ENCODE data around the gene TSPAN13.
A peak's percentile ranks its signal among the peaks of the same experiment; 100 is the strongest.

Gene TSPAN13

DNA sequence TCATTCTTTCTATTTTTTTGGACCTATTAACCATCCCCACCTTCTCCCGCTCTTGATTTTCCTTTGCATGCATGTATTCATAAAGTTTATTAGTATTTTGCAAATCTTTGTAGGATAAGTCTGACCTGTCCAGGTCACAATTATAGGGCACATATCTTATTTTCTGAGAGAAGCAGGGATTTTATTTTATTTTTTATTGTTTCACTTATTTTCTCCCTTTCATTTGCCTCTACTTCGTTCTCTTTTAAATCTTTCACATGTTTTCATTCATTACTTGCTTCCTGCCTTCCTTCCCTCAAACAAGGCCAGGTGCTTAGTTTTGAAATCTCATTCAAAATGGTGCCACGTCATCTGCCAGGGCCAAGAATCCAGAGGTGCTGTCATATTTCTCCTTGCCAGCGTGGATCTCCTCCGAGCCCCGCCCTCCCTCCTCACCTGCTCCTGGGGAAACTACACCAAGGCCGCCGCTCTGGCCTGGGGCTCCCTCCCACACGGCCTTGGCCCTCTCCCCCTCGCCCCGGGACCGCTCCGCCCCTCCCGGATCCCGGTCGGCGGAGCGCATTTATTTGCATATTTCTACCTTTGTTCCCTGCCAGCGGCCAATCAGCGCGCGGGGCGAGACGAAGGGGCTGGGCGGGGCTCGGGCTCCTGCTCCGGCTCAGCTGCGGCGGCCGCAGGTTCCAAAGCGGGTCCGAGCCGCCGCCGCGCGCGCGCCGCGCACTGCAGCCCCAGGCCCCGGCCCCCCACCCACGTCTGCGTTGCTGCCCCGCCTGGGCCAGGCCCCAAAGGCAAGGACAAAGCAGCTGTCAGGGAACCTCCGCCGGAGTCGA is at the start of gene TSPAN13:
TSPAN13 (plus strand) TSS at position 654 of the 830 bp plus-strand sequence. CDS start 213 bp downstream, outside the sequence.
- DNase-seq = peak in 56 of 58 donors; percentile 8 to 86 (median 58)

DNA sequence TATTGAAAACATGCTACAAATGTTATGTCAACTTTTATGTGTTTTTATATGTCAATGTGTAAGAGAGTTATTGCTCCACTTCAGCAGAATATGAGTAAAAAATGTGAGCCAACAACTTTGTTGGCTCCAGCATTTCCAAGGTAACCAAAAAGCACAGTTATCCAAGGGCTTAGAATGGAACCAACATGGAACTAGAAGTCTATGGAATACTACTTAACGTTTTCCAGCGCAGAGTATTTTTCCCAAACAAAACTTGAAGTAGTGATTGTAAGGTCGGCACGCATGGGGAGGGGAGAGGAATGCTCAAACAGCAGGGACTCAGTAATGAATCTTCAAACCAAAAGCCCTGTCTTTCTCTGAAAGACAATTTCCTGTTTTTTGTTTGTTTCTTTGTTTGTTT is 45.0 kb upstream of the TSPAN13 start:
- DNase-seq = no peak

DNA sequence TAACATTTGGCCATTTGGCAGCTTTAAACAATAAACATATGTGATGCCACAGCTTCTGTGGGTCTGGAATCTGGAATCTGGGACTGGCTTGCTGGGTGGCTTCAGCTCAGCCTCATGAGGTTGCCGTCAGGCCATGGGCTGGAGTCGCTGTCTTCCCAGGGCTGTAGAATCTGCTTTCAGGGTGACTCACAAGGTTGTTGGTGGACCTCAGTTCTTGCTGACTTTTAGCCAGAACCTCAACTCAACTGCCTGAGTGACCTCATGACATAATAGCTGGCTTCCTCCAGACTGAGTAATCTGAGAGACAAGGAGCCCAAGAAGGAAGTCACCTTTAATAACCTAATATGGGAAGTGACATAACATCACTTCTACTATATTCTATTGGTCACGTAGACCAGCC is 44.6 kb upstream of the TSPAN13 start:
- DNase-seq = no peak

DNA sequence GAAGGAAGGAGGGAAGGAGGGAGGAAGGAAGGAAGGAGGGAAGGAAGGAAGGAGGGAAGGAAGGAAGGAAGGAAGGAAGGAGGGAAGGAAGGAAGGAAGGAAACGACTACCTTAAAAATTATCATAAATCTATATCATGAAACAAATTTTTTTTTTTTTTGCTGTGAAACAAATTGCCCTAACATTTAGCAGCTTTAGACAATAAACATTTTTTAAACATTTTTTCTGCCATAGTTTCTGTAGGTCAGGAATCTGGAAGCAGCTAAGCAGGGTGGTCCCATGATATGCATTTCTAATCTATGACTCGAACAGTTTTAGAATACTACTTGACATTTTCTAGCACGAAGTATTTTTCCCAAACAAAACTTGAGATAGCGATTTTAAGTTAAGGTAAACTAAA is 42.9 kb upstream of the TSPAN13 start:
- DNase-seq = no peak

DNA sequence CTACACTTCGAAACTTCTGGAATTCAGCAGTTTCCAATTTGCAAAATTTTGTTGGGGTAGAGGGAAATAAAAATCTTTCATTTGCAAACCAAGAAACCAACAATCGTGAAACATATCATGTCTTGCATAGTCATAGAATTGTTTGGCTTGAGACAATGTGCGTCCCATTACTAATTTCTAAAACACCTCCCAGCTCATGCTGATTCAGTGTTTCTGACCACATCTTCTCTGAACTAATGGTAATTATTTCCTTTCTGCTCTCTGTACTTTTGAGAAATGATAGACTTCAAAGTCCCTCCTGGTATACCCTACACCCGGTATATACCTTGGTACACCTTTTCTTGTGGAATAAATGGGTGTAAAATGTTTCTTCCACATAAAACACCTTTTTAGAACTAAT is 41.8 kb upstream of the TSPAN13 start:
- no peak for DNase-seq

DNA sequence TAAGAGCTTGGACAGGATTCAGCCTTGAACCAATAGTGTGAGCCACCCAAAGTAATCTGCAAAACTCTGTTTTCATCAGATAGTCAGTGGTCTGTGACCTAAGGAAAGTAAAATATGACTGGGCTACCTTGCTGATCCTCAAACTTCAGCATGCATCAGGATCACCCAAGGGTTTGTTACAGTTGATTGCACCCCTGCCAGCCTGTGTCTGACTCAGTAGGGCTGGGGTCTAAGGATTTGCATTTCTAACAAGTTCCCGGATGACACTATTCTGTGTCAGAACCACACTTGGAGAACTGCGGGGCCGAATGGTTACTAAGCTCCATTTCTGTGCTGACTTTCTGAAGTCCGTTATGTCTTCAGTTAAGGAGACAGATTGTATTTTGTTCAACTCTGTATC is 40.6 kb upstream of the TSPAN13 start:
- DNase-seq = no peak

DNA sequence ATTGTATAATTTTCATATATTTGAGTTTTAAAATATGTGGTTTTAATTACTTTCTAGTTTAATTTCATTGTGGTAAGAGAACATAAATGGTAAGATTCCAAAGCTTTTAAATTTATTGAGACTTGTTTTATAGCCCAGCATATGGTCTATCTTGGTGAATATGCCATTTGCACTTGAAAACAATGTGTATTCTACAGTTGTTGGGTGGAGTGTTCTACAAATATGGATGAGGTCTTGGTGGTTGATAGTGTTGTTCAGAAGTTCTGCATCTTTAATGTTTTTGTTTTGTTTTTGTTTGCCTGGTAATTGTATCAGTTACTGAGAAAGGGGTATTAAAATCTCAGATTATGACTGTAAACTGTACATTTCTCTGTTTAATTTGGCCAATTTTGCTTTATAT is 37.6 kb upstream of the TSPAN13 start:
- DNase-seq = no peak

DNA sequence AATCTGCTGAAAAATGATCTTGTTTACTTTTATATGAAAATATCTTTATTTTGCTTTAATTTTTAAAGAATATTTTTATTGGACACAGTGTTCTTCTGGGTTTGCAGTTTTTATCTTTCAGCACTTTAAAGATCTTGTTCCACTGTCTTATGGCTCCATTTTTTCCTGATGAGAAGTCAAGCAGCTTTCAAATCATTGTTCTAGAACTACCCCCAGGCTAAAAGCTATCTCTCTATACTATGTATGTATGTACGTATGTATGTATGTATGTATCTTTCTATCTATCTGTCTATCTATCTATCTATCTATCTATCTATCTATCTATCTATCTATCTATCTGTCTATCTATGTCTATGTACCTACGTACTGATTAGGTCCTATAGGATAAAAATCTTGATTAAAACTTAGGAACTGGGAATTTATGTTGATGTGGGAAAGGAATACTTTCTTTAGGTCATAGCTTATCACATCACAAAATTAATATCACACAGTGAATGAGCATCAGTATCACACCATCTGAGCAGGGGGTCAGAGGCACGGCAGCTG is 35.4 kb upstream of the TSPAN13 start:
- no peak for DNase-seq

DNA sequence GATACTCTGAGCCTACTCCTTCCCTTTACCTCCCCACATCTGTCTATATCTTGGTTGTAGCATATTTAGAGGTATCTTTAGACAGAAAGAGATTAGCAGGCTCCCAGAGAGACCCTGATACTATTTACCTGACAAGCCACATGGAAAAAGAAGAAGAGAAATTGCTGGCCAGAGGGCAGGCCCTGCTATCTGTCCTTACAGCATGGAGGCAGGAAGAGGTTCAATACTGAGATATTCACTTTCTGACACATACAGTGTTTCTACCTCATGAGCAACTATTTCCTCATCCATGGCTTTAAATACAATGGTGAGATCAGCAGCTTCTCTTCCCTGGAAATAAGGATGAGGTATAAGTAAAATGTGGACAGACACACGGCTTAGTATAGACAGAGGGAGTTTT is 33.9 kb upstream of the TSPAN13 start:
- no peak for DNase-seq

DNA sequence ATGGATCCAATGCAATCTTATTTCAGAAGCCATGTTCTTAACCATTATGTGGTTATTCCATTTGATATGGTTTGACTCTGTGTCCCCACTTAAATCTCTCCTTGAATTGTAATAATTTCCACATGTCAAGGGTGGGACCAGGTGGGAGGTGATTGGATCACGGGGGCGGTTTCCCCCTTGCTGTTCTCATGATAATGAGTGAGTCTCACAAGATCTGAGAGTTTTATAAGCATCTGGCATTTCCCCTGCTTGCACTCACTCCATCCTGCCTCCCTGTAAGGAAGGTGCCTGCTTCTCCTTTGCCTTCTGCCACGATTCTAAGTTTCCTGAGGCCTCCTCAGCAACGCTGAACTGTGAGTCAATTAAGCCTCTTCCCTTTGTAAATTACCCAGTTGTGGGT is 32.0 kb upstream of the TSPAN13 start:
- DNase-seq = peak in 1 of 58 donors; percentile 14

DNA sequence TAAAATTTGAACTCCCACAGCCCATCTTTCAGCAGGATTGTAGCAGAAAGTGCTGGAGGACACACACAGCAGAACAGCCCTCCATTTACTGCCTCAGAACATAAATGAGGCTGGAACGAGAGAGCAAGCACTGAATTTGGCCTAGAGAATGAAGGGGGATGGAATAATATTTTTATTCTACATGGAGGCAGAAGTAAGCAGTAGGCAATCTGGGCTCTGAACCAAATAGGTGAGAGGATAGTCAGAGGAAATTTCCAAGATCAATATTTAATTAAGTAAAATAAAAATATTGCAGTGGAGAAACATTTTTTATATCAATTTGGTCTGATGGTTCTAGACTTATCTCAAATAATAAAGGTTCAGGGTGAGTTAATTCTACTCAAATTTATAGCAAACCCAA is 29.2 kb upstream of the TSPAN13 start:
- DNase-seq = no peak

DNA sequence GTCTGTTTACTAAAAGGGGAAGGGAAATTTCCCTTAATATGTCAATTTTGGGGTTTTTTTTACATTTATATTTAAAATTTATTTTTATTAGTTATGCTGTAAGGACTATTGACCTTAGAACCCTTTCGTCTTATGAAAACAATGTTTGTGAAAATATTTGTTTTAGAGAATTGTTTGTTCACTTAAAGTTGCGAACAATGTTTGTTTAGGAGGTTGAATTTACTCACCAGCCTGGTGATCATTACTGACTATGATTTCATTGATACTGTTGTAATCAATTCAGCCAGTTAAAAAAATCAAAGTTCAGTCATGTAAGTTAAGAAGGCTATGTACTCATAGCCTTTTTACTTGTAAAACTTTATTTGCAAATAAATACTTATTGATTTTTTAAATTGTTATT is 27.4 kb upstream of the TSPAN13 start:
- no peak for DNase-seq

DNA sequence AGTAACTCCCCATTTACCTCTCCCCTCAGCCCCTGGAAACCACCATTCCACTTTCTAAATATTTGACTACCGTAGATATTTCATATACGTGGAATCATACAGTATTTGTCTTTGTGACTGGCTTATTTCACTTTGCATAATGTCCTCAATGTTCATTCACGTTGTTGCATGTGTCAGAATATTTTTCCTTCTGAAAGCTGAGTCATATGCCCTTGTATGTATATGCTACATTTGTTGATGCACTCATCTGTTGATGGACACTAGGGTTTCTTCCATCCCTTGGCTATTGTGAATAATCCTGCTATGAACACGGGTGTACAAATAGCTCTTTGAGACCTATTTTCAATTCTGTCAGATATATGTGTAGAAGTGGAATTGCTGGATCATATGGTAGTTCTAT is 25.8 kb upstream of the TSPAN13 start:
- no peak for DNase-seq

DNA sequence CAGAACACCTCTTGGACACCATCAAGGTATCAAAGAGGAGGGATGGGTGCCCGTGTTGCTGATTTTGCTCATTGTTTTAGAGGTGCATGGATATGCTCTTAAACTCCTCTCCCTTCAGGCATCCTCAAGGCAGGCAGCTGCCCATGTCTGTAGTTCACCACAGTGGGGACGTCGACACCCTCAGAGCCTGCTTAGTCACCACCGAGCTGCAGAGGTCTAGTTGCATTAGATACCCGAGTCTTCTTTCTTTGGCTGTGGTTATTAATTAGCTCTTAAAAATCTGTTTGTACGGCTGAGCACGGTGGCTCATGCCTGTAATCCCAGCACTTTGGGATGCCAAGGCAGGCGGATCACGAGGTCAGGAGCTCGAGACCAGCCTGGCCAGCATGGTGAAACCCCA is 24.7 kb upstream of the TSPAN13 start:
- no peak for DNase-seq

DNA sequence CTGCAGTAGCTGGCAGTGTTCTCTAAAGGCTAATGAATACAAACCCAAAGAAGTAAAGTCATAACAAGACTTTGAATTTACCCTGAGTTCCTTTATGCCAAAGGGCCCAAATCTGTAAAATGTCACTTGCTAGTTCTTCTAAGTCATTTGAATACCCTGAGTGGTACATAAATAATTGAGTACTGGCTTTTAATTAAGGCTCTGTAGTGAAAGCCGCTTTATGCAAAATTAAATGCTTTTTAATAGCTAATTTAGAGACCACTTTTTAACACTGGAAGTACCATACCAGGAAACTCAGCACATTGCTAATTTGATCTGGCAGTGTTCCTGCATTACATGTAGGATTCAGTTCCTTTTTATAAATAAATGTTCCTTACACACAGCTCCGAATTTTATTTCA is 24.0 kb upstream of the TSPAN13 start:
- DNase-seq = no peak

DNA sequence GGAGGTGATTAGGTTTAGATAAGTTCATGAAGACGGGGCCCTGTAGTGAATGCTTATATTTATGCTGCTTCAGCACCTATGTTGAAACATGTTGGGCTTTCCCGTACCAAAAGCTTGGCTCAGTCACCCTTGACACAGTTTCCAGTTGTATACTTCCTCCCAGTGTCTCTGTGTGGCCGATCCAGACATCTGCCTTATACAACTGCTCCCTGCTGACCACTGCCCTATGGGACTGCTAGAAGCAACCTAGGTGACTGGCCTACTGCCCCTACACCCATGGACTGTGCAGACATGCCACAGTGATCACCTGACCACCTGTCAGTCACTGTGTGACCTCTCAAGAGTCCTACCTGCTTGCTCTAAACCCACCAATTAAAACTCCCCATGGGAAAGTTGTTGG is 22.6 kb upstream of the TSPAN13 start:
- no peak for DNase-seq

DNA sequence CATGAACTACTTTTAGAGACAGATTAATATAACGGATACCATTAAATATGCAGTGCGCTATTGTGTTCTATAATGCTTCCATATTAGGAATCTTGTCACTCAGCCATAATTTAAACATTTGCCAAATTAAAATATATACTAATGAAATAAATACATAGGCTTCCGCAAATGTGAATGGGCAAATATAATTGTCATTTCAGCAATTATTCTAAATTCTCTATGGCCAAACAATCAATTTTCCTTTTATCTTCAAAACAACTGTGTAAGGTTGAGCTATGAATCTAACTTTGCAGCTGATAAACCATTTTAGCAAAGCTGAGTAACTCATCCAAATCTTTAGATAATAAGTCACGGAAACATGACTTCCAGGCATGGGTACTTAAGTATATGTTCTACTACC is 20.7 kb upstream of the TSPAN13 start:
- DNase-seq = no peak

DNA sequence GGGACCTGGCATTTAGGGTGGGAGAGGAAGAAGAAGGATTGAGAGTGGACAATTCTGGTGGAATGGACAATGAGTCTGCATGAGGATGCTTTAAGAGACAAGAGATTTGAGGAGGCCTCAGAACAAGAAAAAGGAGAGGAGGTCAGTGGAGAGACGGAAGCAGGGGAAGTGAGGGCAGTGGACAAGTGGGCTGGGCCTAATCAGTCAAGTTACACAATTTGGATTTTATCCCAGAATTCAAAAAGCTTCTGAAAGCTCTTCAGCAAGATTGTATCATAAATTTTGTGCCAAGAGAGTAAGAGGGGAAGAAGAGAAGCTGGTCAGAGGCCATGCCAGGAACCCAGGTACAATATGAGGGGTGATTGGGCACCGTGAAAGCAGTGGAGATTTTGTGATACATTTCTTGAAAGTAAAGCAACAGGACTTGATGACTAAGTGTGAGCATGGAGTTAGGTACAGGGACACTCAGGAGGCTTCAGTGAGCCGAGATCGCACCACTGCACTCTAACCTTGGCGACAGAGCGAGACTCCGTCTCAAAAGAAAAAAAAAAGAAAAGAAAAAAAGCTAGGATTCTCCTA is 19.3 kb upstream of the TSPAN13 start:
- no peak for DNase-seq

DNA sequence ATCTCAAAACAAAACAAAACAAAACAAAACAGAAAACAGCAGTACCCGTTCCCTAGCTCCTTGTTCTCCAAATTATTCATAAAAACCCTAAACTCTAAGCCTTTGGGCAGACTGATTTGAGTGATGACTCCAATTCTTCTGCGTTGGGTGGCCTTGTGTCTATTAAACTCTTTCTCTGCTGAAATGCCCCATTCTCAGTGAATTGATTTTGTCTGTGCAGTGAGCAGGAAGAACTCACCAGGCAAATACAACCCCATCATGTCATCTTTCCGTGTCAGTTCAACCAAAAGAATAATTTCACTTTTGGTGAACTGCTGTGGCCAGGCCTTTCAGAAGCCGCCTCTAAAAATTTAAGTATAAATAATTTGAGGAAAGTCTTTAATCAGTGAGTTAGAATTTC is 18.5 kb upstream of the TSPAN13 start:
- DNase-seq = no peak

DNA sequence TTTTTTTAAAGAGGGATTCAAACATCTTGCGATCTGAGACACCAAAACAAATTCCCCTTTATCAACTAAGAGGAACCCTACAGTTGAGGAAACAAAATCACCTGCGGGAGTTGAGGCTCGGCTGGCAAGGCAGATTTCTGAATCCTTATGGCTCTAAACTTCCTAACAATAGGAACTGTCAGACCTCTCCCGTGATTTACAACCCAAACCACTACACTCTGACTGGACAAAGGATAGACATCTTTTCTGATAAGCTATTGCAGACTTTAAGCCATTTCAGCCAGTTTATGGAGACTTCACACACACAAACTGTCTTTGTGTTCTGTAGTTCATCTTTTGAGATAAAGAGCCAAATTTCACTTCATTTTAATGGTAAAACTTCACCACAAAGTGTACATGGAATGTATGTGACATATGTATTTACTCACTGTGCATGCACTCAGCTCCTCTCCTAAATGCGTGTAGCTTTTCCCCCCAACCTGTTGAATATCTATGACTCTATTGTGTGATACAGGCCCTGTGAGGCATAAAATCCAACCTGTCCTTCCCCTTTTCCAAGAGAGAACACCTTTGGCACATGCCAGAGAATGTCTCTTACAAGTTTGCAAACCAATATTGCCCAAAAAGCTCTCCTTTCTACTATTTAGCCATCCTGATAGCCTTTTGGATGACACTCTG is 15.4 kb upstream of the TSPAN13 start:
- DNase-seq = no peak

DNA sequence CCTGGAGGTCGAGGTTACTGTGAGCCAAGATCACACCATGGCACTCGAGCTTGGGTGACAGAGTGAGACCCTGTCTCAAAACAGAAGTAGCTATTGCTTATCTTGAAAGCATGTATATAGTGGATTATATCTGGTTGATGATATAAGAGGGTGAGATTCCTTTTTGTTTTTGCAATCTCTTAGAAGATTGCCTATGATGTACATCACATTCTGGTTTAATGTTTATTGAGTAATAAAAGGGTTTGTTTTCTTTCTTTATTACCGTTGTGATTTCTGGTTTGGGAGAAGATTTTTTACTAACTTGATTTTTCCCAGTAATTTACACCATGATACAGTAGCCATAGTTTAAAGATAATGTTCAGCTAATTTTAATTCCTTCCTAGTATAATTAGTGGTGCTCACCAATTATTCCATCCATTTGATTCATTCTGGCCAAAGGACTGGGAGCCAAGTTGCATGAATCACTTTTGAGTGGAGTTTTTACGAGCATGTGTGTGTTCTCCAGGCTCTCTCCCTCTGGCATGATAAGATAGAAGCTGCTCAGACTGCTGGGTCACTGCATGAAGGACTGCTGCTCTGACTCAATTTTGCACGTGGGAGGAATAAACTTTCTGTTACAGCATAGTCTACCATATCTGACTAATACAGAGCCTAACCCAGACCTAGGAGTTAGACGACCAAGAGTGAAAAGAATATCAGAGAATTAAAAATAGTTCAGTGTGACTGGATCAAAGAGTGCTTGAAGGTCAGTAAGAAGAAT is 13.5 kb upstream of the TSPAN13 start:
- DNase-seq = no peak

DNA sequence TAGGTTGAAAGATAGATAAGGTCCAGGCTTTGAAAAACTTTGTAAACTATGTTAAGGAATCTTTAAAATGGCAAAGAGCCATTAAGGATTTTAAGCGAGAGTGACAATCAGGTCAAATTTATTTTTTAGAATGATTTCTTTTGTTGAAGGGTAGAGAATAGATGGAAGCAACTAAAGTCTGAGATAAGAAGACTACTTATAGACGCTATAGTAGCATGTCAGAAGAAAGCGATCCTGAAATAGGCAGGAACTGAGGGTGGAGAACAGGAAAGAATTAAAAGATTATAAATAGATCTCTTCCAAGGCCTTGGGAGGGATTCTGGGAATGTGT is 13.0 kb upstream of the TSPAN13 start:
- no peak for DNase-seq
